Suprapubic skin (tissue), 4 donors: Measurements from ENCODE around the gene GRM7.

Experiments
- EP300 ChIP-seq: sonication (generic); formaldehyde crosslinking; IDR thresholded peaks from one replicate; pipeline ENCODE4 v1.6.1; 2017; ENCODE audit warnings: antibody characterized with exemption
- POLR2A ChIP-seq, 2 donors: fragments of 450-650 bp; IDR thresholded peaks; one replicate each; pipeline ENCODE4 v1.6.1; 2017; ENCODE audit warnings: antibody characterized with exemption in 2 of 2, mild to moderate bottlenecking in 2 of 2, moderate library complexity in 2 of 2
- POLR2AphosphoS5 ChIP-seq, 3 donors: sonication (generic); formaldehyde crosslinking; IDR thresholded peaks; one replicate each; pipeline ENCODE4 v1.6.1; 2017; ENCODE audit warnings: antibody characterized with exemption in 3 of 3
- TF ChIP-seq, protein P1 (sequence below), 2 donors: fragments of 200-600 bp in 1 of 2; fragments of 450-650 bp in 1 of 2; sonication (generic) in 1 of 2; IDR thresholded peaks; one replicate each; pipeline ENCODE4 v1.5.1; 2016 to 2019; ENCODE audit warnings: antibody characterized with exemption in 2 of 2, mild to moderate bottlenecking in 1 of 2, moderate library complexity in 1 of 2

DNA sequence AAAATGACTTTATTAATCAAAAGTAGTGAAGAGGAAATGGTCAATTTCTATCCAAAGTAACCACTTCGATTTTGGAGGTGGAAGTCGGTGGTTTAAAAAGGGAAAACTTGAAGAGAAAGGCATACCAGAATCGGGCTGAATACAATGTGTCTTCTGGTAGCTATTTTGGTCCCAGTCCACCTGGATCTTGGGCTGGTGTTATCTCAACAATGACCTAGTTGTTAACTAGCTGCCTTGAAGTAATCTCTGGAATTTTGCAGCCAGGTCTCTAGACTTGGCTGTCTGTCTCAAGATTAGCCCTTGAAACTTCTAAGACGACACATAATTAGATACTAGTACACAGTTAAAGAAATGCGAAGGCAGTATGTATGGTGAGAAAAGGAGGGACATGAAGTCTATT lies 409.8 kb downstream of the GRM7 start:
- TF ChIP-seq, protein P1, sequence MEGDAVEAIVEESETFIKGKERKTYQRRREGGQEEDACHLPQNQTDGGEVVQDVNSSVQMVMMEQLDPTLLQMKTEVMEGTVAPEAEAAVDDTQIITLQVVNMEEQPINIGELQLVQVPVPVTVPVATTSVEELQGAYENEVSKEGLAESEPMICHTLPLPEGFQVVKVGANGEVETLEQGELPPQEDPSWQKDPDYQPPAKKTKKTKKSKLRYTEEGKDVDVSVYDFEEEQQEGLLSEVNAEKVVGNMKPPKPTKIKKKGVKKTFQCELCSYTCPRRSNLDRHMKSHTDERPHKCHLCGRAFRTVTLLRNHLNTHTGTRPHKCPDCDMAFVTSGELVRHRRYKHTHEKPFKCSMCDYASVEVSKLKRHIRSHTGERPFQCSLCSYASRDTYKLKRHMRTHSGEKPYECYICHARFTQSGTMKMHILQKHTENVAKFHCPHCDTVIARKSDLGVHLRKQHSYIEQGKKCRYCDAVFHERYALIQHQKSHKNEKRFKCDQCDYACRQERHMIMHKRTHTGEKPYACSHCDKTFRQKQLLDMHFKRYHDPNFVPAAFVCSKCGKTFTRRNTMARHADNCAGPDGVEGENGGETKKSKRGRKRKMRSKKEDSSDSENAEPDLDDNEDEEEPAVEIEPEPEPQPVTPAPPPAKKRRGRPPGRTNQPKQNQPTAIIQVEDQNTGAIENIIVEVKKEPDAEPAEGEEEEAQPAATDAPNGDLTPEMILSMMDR (IDR thresholded peaks at IDR 0.05): no peak
- no peak for TF ChIP-seq POLR2A (IDR thresholded peaks at IDR 0.05)
- TF ChIP-seq POLR2AphosphoS5 (IDR thresholded peaks at IDR 0.05): no peak
- no peak for TF ChIP-seq EP300
